H1 (cell line): ENCODE data around the gene CHAC1. TPM values are rescaled to one million over a fixed set of nuclear protein-coding genes. Genes with fewer than 3 reads are reported as not detected.
A peak's percentile ranks its signal among the peaks of the same experiment; 100 is the strongest.

Experiments
- CTCF ChIA-PET: fragments of 300-600 bp; sonication (Branson Sonifier 250); formaldehyde crosslinking; loops from one replicate; lab custom pipeline; 2021; ENCODE audit not compliant: partially characterized antibody; lab: Charles Lee
- POLR2A ChIA-PET: fragments of 300-600 bp; sonication (Branson Sonifier 250); formaldehyde crosslinking; loops from one replicate; lab custom pipeline; 2021; ENCODE audit warnings: inconsistent platforms; ENCODE audit not compliant: partially characterized antibody; lab: Charles Lee
- DNase-seq, 2 experiments: peaks; one replicate each; pipeline versions ENCODE4 v3.0.0 to v3.0.0-alpha.2; 2010 to 2022; ENCODE audit warnings: low spot score in 2 of 2, low read depth in 1 of 2, mixed read lengths in 1 of 2
- FAIRE-seq: peaks from 2 replicates; lab custom pipeline; 2011; peaks lifted over from hg19 to GRCh38; lab: Jason Lieb, UNC
- H2AFZ ChIP-seq: 2 replicates; pipeline ENCODE4 v1.8.1; 2012; ENCODE audit warnings: low read length, inconsistent platforms
- H2AK5ac ChIP-seq: 2 replicates; pipeline ENCODE4 v1.6.1; 2013; ENCODE audit warnings: low read depth, low read length
- H2BK120ac ChIP-seq: replicated peaks from 2 replicates; pipeline ENCODE3; 2013; ENCODE audit warnings: low read depth, low read length, inconsistent platforms
- H2BK12ac ChIP-seq: 2 replicates; pipeline ENCODE4 v1.6.1; 2013; ENCODE audit warnings: low read depth, low read length
- H2BK15ac ChIP-seq: 2 replicates; pipeline ENCODE4 v1.6.1; 2013; ENCODE audit warnings: low read length
- H2BK20ac ChIP-seq: 2 replicates; pipeline ENCODE4 v1.6.1; 2013; ENCODE audit warnings: low read length
- H2BK5ac ChIP-seq: 2 replicates; pipeline ENCODE4 v1.6.1; 2013; ENCODE audit warnings: low read depth, low read length
- H3K14ac ChIP-seq: 2 replicates; pipeline ENCODE4 v1.6.1; 2013; ENCODE audit warnings: inconsistent platforms; ENCODE audit not compliant: insufficient read length
- H3K18ac ChIP-seq: 2 replicates; pipeline ENCODE4 v1.6.1; 2013; ENCODE audit warnings: low read length; ENCODE audit errors: extremely low read depth
- H3K23ac ChIP-seq: 2 replicates; pipeline ENCODE4 v1.6.1; 2013; ENCODE audit warnings: inconsistent platforms; ENCODE audit not compliant: insufficient read length
- H3K23me2 ChIP-seq: 2 replicates; pipeline ENCODE4 v1.6.1; 2013; ENCODE audit warnings: low read depth, low read length
- H3K27ac ChIP-seq: 2 replicates; pipeline ENCODE4 v1.6.1; 2011; ENCODE audit warnings: low read depth, low read length, inconsistent platforms
- H3K27me3 ChIP-seq, 4 experiments: replicated peaks in 1 of 4; 1 replicate in 1 of 4; 2 replicates in 3 of 4; pipeline versions ENCODE4 v1.6.1 to v1.8.1; 2011 to 2013; ENCODE audit warnings: low read length in 3 of 4, mild to moderate bottlenecking in 3 of 4, inconsistent platforms in 2 of 4, mixed read lengths in 2 of 4, moderate library complexity in 1 of 4; ENCODE audit not compliant: control insufficient read depth in 3 of 4, insufficient read depth in 3 of 4; ENCODE audit errors: extremely low read depth in 1 of 4
- H3K36me3 ChIP-seq, 4 experiments: 2 replicates each; pipeline versions ENCODE4 v1.6.1 to v1.8.1; 2011 to 2013; ENCODE audit warnings: mild to moderate bottlenecking in 4 of 4, low read length in 3 of 4, moderate library complexity in 2 of 4, control low read depth in 1 of 4, inconsistent platforms in 1 of 4; ENCODE audit not compliant: insufficient read depth in 4 of 4, control insufficient read depth in 2 of 4
- H3K4ac ChIP-seq: replicated peaks from 2 replicates; pipeline ENCODE3; 2013; ENCODE audit warnings: low read length, low read depth, mixed read lengths, inconsistent platforms; ENCODE audit not compliant: insufficient read length
- H3K4me1 ChIP-seq, 4 experiments: replicated peaks in 1 of 4; 1 replicate in 1 of 4; 2 replicates in 3 of 4; pipeline versions ENCODE4 v1.6.1 to v1.8.1; 2011 to 2013; ENCODE audit warnings: low read length in 3 of 4, inconsistent platforms in 2 of 4, mixed read lengths in 1 of 4; ENCODE audit not compliant: insufficient read depth in 4 of 4, control insufficient read depth in 3 of 4
- H3K4me2 ChIP-seq, 2 experiments: 2 replicates each; pipeline versions ENCODE4 v1.6.1 to v1.8.1; 2011 to 2013; ENCODE audit warnings: low read depth in 2 of 2, low read length in 2 of 2, control low read depth in 1 of 2, inconsistent platforms in 1 of 2, mild to moderate bottlenecking in 1 of 2; ENCODE audit not compliant: insufficient read depth in 1 of 2
- H3K4me3 ChIP-seq, 4 experiments: fragments of 200-600, 300-600 bp in 1 of 4; sonication (generic), shearing (Covaris generic), sonication (Bioruptor Twin) in 1 of 4; 2 replicates each; pipeline versions ENCODE4 v1.5.1 to v1.8.1; 2011 to 2016; ENCODE audit warnings: low read length in 4 of 4, low read depth in 3 of 4, control low read depth in 2 of 4, inconsistent platforms in 2 of 4, mild to moderate bottlenecking in 2 of 4, mixed read lengths in 1 of 4, moderate library complexity in 1 of 4; ENCODE audit not compliant: insufficient read depth in 2 of 4; ENCODE audit errors: extremely low read depth in 1 of 4
- H3K56ac ChIP-seq: replicated peaks from 2 replicates; pipeline ENCODE3; 2013; ENCODE audit warnings: low read depth, mild to moderate bottlenecking, mixed read lengths, low read length, inconsistent platforms; ENCODE audit not compliant: insufficient read length
- H3K79me1 ChIP-seq: 2 replicates; pipeline ENCODE4 v1.6.1; 2013; ENCODE audit warnings: low read depth, low read length, control low read depth
- H3K79me2 ChIP-seq, 2 experiments: 2 replicates each; pipeline versions ENCODE4 v1.6.1 to v1.8.1; 2012 to 2013; ENCODE audit warnings: low read length in 2 of 2, mild to moderate bottlenecking in 2 of 2, inconsistent platforms in 1 of 2; ENCODE audit not compliant: insufficient read depth in 2 of 2, control insufficient read depth in 1 of 2
- H3K9ac ChIP-seq, 4 experiments: replicated peaks in 1 of 4; 1 replicate in 1 of 4; 2 replicates in 3 of 4; pipeline versions ENCODE4 v1.6.1 to v1.8.1; 2011 to 2013; ENCODE audit warnings: low read depth in 3 of 4, low read length in 3 of 4, control low read depth in 2 of 4, mild to moderate bottlenecking in 2 of 4, moderate library complexity in 2 of 4, inconsistent platforms in 1 of 4; ENCODE audit errors: extremely low read depth in 1 of 4
- H3K9me3 ChIP-seq, 2 experiments: 2 replicates each; pipeline versions ENCODE4 v1.6.1 to v1.8.1; 2012 to 2013; ENCODE audit warnings: mild to moderate bottlenecking in 2 of 2, moderate library complexity in 2 of 2, control low read depth in 1 of 2, inconsistent platforms in 1 of 2, low read depth in 1 of 2, low read length in 1 of 2, mixed read lengths in 1 of 2; ENCODE audit not compliant: insufficient read depth in 2 of 2
- H4K20me1 ChIP-seq, 2 experiments: replicated peaks in 1 of 2; 2 replicates each; pipeline versions ENCODE3 to v1.8.1; 2011 to 2013; ENCODE audit warnings: inconsistent platforms in 2 of 2, low read length in 2 of 2, mild to moderate bottlenecking in 1 of 2; ENCODE audit not compliant: insufficient read depth in 2 of 2, control insufficient read depth in 1 of 2
- H4K5ac ChIP-seq: 2 replicates; pipeline ENCODE4 v1.6.1; 2013; ENCODE audit warnings: low read length, low read depth, mixed read lengths, inconsistent platforms; ENCODE audit not compliant: insufficient read length
- H4K8ac ChIP-seq: 2 replicates; pipeline ENCODE4 v1.8.0; 2013; ENCODE audit warnings: mild to moderate bottlenecking, moderate library complexity, low read length, inconsistent platforms; ENCODE audit not compliant: insufficient read depth; ENCODE audit errors: extremely low read depth
- H4K91ac ChIP-seq: replicated peaks from 2 replicates; pipeline ENCODE3; 2013; ENCODE audit warnings: low read length, mixed read lengths, inconsistent platforms; ENCODE audit not compliant: insufficient read length
- CHD2 ChIP-seq: IDR thresholded peaks from 2 replicates; pipeline ENCODE4 v1.6.1; 2012; ENCODE audit warnings: low read length, improper control_type of control experiment
- NANOG ChIP-seq: IDR thresholded peaks from 2 replicates; pipeline ENCODE4 v1.6.1; 2011; ENCODE audit warnings: low read length, low read depth, mild to moderate bottlenecking, inconsistent platforms; ENCODE audit not compliant: insufficient read depth, poor library complexity, severe bottlenecking
- SAP30 ChIP-seq: fragments of 300-600 bp; sonication (generic); IDR thresholded peaks from 2 replicates; pipeline ENCODE4 v1.7.1; 2012; ENCODE audit warnings: low read length, moderate library complexity, mild to moderate bottlenecking, inconsistent platforms; ENCODE audit not compliant: insufficient read depth, insufficient replicate concordance
- SP1 ChIP-seq: IDR thresholded peaks from 2 replicates; pipeline ENCODE4 v1.6.1; 2011; ENCODE audit warnings: low read depth, low read length
- SUZ12 ChIP-seq: fragments of 200-600 bp; sonication (generic); IDR thresholded peaks from 2 replicates; pipeline ENCODE4 v1.6.1; 2012; ENCODE audit warnings: mild to moderate bottlenecking, inconsistent platforms, low read length, moderate library complexity, mixed read lengths
- WGBS, 2 experiments: shearing (Covaris generic) in 1 of 2; methylation state at CpG; one replicate each; pipeline versions ENCODE4 v1.1.6 to v1.1.7; 2013 to 2015; ENCODE audit warnings: low lambda C conversion rate in 2 of 2, mixed read lengths in 2 of 2, inconsistent platforms in 1 of 2, low coverage in 1 of 2, missing lambda C conversion rate in 1 of 2; ENCODE audit not compliant: insufficient replicate concordance in 2 of 2, insufficient coverage in 1 of 2, insufficient read length in 1 of 2; ENCODE audit errors: extremely low coverage in 1 of 2, missing lambda C conversion rate in 1 of 2; 5-methylcytosine and 5-hydroxymethylcytosine counted together
- polyA plus RNA-seq, 7 experiments: library from polyadenylated mRNA; depleted of rRNA in 3 of 7; stranded (reverse) in 5 of 7; unstranded in 2 of 7; fragments of >200 nt in 5 of 7; fragments of 200-250 nt in 2 of 7; gene quantifications; 1 replicate in 5 of 7; 2 replicates in 1 of 7; 4 replicates in 1 of 7; pipeline versions ENCODE4 v1.2.1 to v1.2.3, GENCODE V29; 2011 to 2013; ENCODE audit warnings: missing spikeins in 2 of 7, mixed read lengths in 2 of 7
- total RNA-seq: library from RNA; stranded (reverse); fragmentation: NEBNext Ultra II Directional; extraction: Animal tissue kit (Norgen Biotek cat#: 25700); gene quantifications from 2 replicates; pipeline ENCODE4 v1.2.1, GENCODE V29; 2021
- TF ChIP-seq, protein P1 (sequence below): IDR thresholded peaks from 2 replicates; pipeline ENCODE4 v1.6.1; 2012; ENCODE audit warnings: low read length, inconsistent platforms

The CHAC1 gene
- total and polyA plus RNA-seq, 2 of the 8 experiments (the other 6 are each of a cell fraction or from before 2014, with no cell fraction given), result 34.3 to 159 TPM

DNA sequence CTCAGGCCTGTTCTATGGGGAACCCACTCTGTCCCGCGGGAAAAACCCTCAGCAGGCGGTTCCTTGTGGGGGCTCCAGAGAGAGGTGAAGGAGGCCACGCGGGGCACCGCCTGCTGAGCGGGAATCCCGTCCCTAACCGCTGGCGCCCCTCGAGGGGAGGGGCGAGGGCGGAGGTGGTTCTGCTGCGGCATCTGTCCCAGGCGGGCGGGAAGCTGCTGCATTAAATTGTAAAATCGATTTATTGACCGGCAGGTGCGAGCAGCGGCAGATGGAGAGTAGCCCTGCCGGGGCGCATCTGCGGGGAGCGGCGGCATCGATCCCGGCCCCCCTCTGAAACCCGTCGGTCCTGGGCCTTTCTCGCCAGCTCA is 27.8 kb upstream of the CHAC1 start:
- Histone ChIP-seq H3K36me3 (no peaks in the 10 kb centered on the region), H3K79me2 (no peaks in the 10 kb centered on the region), H3K4me2 (peak overlapping the region; percentile 87 to 97), H4K8ac (no peak overlapping the region), H3K9me3 (no peaks in the 10 kb centered on the region), H3K23ac (no peak overlapping the region), H3K14ac (no peak overlapping the region), H3K27ac (no peak overlapping the region), H3K4me1 (peaks cover 3 to 29% (median 19%) of the 10 kb centered on the region in 4 experiments), H2AFZ (no peak overlapping the region; the same call in 1 of the 2 replicates), H3K56ac (no peak overlapping the region), H3K27me3 (peaks cover 62 to 96% (median 85%) of the 10 kb centered on the region in 4 experiments), H2BK15ac (no peak overlapping the region), H4K5ac (no peak overlapping the region), H3K79me1 (no peaks in the 10 kb centered on the region), H4K20me1 (peaks cover 0 to 19% of the 10 kb centered on the region in 2 experiments), H3K9ac (no peak overlapping the region), H3K4ac (no peak overlapping the region), H4K91ac (no peak overlapping the region), H3K18ac (no peak overlapping the region), H2AK5ac (no peak overlapping the region), H2BK5ac (no peak overlapping the region), H3K4me3 (peak overlapping the region; percentile 16 to 71 (median 29); a peak in 7 of 8 replicates), H3K23me2 (peaks cover 29% of the 10 kb centered on the region; the same call in 1 of the 2 replicates), H2BK20ac (no peak overlapping the region), H2BK12ac (peak overlapping the region; percentile 29; the same call in 1 of the 2 replicates), H2BK120ac (no peak overlapping the region)
- FAIRE-seq (no peak), DNase-seq (no peak)
- ChIA-PET POLR2A (interaction anchor here (0.8 to 43.8 kb wide), 6 partner anchors 7 to 96 kb away, joined by 3 to 1505 read pairs (median 38); partner anchors contain the start of gene CHAC1), CTCF (interaction anchor here (0.6 to 33.1 kb wide), 6 partner anchors 1 to 268 kb away, joined by 3 to 619 read pairs (median 296); partner anchors contain the start of genes CHAC1, DLL4 and VPS18)
- TF ChIP-seq SUZ12, result peak; percentile 47
- TF ChIP-seq, protein P1, sequence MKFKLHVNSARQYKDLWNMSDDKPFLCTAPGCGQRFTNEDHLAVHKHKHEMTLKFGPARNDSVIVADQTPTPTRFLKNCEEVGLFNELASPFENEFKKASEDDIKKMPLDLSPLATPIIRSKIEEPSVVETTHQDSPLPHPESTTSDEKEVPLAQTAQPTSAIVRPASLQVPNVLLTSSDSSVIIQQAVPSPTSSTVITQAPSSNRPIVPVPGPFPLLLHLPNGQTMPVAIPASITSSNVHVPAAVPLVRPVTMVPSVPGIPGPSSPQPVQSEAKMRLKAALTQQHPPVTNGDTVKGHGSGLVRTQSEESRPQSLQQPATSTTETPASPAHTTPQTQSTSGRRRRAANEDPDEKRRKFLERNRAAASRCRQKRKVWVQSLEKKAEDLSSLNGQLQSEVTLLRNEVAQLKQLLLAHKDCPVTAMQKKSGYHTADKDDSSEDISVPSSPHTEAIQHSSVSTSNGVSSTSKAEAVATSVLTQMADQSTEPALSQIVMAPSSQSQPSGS, result no peak
- no peak for TF ChIP-seq SAP30
- TF ChIP-seq NANOG, result no peak
- no peak for TF ChIP-seq SP1
- TF ChIP-seq CHD2, result peak; percentile 56
- 3% methylated on average over 30 of the region's 30 CpGs; no CpG with 5 or more reads in 1 of the 2 experiments for WGBS, 2 experiments
